ENCODE results near the gene TKT.

- TF ChIP-seq CTCF (IDR thresholded peaks at IDR 0.05) (no peak), ZFX (IDR thresholded peaks at IDR 0.05; ENCODE audit: borderline replicate concordance) (no peak)
These were observed 48.1 kb upstream of the TKT start for GRCh38 chr3:53303957-53304356.

Measured in 22Rv1 (cell line).